IPS-11a (cell line): ENCODE data around the gene OR11H6.
"Not testable (repeated sequence)": the region's sequence is repeated elsewhere in the genome, so short reads cannot be mapped to it uniquely, and the experiment has no call there.

ENCODE experiments used
- H3K4me3 ChIP-seq: one replicate; pipeline ENCODE4 v1.5.1; 2013; ENCODE audit warnings: low read depth, low read length, control low read depth

The OR11H6 gene

DNA sequence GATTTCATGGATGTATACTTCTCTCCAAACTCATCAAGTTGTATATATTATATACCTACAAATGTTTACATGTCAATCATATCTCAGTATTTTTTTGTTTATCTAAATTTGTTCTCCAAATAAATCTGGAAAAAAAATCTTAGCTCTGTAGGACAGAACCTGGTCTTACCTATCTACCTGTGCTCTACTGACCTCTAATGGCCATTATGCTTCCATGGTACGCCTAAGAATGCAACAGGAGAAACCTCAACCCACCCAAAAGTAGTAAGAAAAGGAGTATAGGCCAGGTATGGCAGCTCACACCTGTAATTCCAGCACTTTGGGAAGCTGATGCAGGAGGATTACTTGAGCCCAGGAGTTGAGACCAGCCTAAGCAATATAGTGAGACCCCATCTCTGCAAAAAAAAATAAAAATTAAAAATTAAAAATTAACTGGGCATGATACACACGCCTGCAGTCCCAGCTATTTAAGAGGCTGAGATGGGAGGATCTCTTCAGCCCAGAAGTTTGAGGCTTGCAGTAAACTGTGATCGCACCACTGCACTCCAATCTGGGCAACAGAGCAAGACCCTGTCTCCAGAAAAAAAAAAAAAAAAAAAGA is 24.2 kb downstream of the OR11H6 start:
- no peak overlapping the region for H3K4me3 ChIP-seq

- H3K4me3 ChIP-seq = no peak overlapping the region
These were observed 39.2 kb downstream of the OR11H6 start for GRCh38 chr14:20262642-20263128.

GRCh38 chr14:20264361-20264760 is 40.9 kb downstream of the OR11H6 start:
- not testable (repeated sequence) for H3K4me3 ChIP-seq

- H3K4me3 ChIP-seq = no peak overlapping the region
These were observed 50.6 kb downstream of the OR11H6 start for GRCh38 chr14:20274062-20274461.
